ENCODE data around the gene ADAMTS14.

Gene ADAMTS14

GRCh38 chr10:70699659-70700174 is 27.4 kb downstream of the ADAMTS14 start:
- ATAC-seq (ENCODE audit: insufficient read depth, low read depth) (no peak), DNase-seq (no peak)
- no peaks in the 10 kb centered on the region for H3K79me2 ChIP-seq (ENCODE audit: insufficient read depth, low read length)
- H3K27ac ChIP-seq (ENCODE audit: low read length) = no peak overlapping the region
- peaks cover 8% of the 10 kb centered on the region; the same call in 1 of the 2 replicates for H3K4me1 ChIP-seq (ENCODE audit: insufficient read depth, low read length)
- no peak overlapping the region for H3K9ac ChIP-seq (ENCODE audit: low read depth, low read length)
- H4K20me1 ChIP-seq (ENCODE audit: insufficient read depth, low read length) = no peaks in the 10 kb centered on the region
- H2AFZ ChIP-seq (ENCODE audit: low read depth, low read length) = no peak overlapping the region
- H3K4me3 ChIP-seq (ENCODE audit: low read depth in 1 of 2, low read length in 2 of 2) = no peak overlapping the region
- H3K9me3 ChIP-seq (ENCODE audit: insufficient read depth, low read length, severe bottlenecking) = no peaks in the 10 kb centered on the region
- no peak for TF ChIP-seq EZH2 (IDR thresholded peaks at IDR 0.05; ENCODE audit: borderline replicate concordance, low read depth, low read length, severe bottlenecking)
- no peak overlapping the region for H3K4me2 ChIP-seq (ENCODE audit: insufficient read depth, low read length)
- no peaks in the 10 kb centered on the region for H3K27me3 ChIP-seq (ENCODE audit: insufficient read depth, low read length, poor library complexity)
- no peaks in the 10 kb centered on the region for H3K36me3 ChIP-seq (ENCODE audit: insufficient read depth, low read length)

GRCh38 chr10:70702190-70702763 is 30.0 kb downstream of the ADAMTS14 start:
- TF ChIP-seq CTCF (IDR thresholded peaks at IDR 0.05; ENCODE audit: borderline replicate concordance, extremely low read depth, low read length, poor library complexity, severe bottlenecking) (no peak), EZH2 (IDR thresholded peaks at IDR 0.05; ENCODE audit: borderline replicate concordance, low read depth, low read length, severe bottlenecking) (no peak)
- no peak for DNase-seq
- no peak for ATAC-seq (ENCODE audit: insufficient read depth, low read depth)
- H2AFZ ChIP-seq (ENCODE audit: low read depth, low read length) = no peak overlapping the region
- no peak overlapping the region for H3K9ac ChIP-seq (ENCODE audit: low read depth, low read length)
- H3K4me2 ChIP-seq (ENCODE audit: insufficient read depth, low read length) = no peak overlapping the region
- no peaks in the 10 kb centered on the region for H3K27me3 ChIP-seq (ENCODE audit: insufficient read depth, low read length, poor library complexity)
- no peaks in the 10 kb centered on the region; the same call in 1 of the 2 replicates for H4K20me1 ChIP-seq (ENCODE audit: insufficient read depth, low read length)
- H3K9me3 ChIP-seq (ENCODE audit: insufficient read depth, low read length, severe bottlenecking) = no peaks in the 10 kb centered on the region
- no peaks in the 10 kb centered on the region for H3K79me2 ChIP-seq (ENCODE audit: insufficient read depth, low read length)
- H3K4me3 ChIP-seq (ENCODE audit: low read depth in 1 of 2, low read length in 2 of 2) = no peak overlapping the region
- no peaks in the 10 kb centered on the region for H3K36me3 ChIP-seq (ENCODE audit: insufficient read depth, low read length)
- no peak overlapping the region for H3K27ac ChIP-seq (ENCODE audit: low read length)
- no peaks in the 10 kb centered on the region for H3K4me1 ChIP-seq (ENCODE audit: insufficient read depth, low read length)

- H2AFZ ChIP-seq (ENCODE audit: low read depth, low read length) = no peak overlapping the region
- TF ChIP-seq EZH2 (IDR thresholded peaks at IDR 0.05; ENCODE audit: borderline replicate concordance, low read depth, low read length, severe bottlenecking) (no peak), CTCF (IDR thresholded peaks at IDR 0.05; ENCODE audit: borderline replicate concordance, extremely low read depth, low read length, poor library complexity, severe bottlenecking) (no peak)
- DNase-seq (no peak), ATAC-seq (ENCODE audit: insufficient read depth, low read depth) (no peak)
- no peak overlapping the region for H3K4me3 ChIP-seq (ENCODE audit: low read depth in 1 of 2, low read length in 2 of 2)
- H3K79me2 ChIP-seq (ENCODE audit: insufficient read depth, low read length) = no peaks in the 10 kb centered on the region
- H3K4me2 ChIP-seq (ENCODE audit: insufficient read depth, low read length) = no peak overlapping the region
- H3K9ac ChIP-seq (ENCODE audit: low read depth, low read length) = no peak overlapping the region
- H3K36me3 ChIP-seq (ENCODE audit: insufficient read depth, low read length) = no peaks in the 10 kb centered on the region
- H3K4me1 ChIP-seq (ENCODE audit: insufficient read depth, low read length) = no peaks in the 10 kb centered on the region
- no peak overlapping the region for H3K27ac ChIP-seq (ENCODE audit: low read length)
- no peaks in the 10 kb centered on the region for H3K27me3 ChIP-seq (ENCODE audit: insufficient read depth, low read length, poor library complexity)
- no peaks in the 10 kb centered on the region for H3K9me3 ChIP-seq (ENCODE audit: insufficient read depth, low read length, severe bottlenecking)
- H4K20me1 ChIP-seq (ENCODE audit: insufficient read depth, low read length) = no peaks in the 10 kb centered on the region; the same call in 1 of the 2 replicates
Measured at GRCh38 chr10:70704211-70704610, 31.9 kb downstream of the ADAMTS14 start.

GRCh38 chr10:70705121-70705861 is 33.0 kb downstream of the ADAMTS14 start:
- TF ChIP-seq EZH2 (IDR thresholded peaks at IDR 0.05; ENCODE audit: borderline replicate concordance, low read depth, low read length, severe bottlenecking) (no peak), CTCF (IDR thresholded peaks at IDR 0.05; ENCODE audit: borderline replicate concordance, extremely low read depth, low read length, poor library complexity, severe bottlenecking) (no peak)
- H3K27ac ChIP-seq (ENCODE audit: low read length) = no peak overlapping the region
- no peaks in the 10 kb centered on the region for H3K4me1 ChIP-seq (ENCODE audit: insufficient read depth, low read length)
- ATAC-seq (ENCODE audit: insufficient read depth, low read depth) = no peak
- no peak overlapping the region for H3K4me3 ChIP-seq (ENCODE audit: low read depth in 1 of 2, low read length in 2 of 2)
- no peaks in the 10 kb centered on the region for H3K9me3 ChIP-seq (ENCODE audit: insufficient read depth, low read length, severe bottlenecking)
- no peaks in the 10 kb centered on the region; the same call in 1 of the 2 replicates for H4K20me1 ChIP-seq (ENCODE audit: insufficient read depth, low read length)
- H3K4me2 ChIP-seq (ENCODE audit: insufficient read depth, low read length) = no peak overlapping the region
- no peaks in the 10 kb centered on the region for H3K36me3 ChIP-seq (ENCODE audit: insufficient read depth, low read length)
- no peak overlapping the region for H2AFZ ChIP-seq (ENCODE audit: low read depth, low read length)
- no peaks in the 10 kb centered on the region for H3K27me3 ChIP-seq (ENCODE audit: insufficient read depth, low read length, poor library complexity)
- no peak for DNase-seq
- H3K9ac ChIP-seq (ENCODE audit: low read depth, low read length) = no peak overlapping the region
- no peaks in the 10 kb centered on the region for H3K79me2 ChIP-seq (ENCODE audit: insufficient read depth, low read length)
